Testis (tissue), 2 donors: ENCODE data around the gene MC1R.

Source experiments
- CTCF ChIP-seq, 3 experiments: fragments of 450-650 bp in 2 of 3; fragments of 200-600 bp in 1 of 3; sonication (generic) in 1 of 3; IDR thresholded peaks; one replicate each; pipeline ENCODE4 v1.5.1; 2016 to 2019; ENCODE audit warnings: antibody characterized with exemption in 3 of 3, mild to moderate bottlenecking in 2 of 3, moderate library complexity in 1 of 3
- POLR2A ChIP-seq: fragments of 450-650 bp; IDR thresholded peaks from one replicate; pipeline ENCODE4 v1.6.1; 2017; ENCODE audit warnings: antibody characterized with exemption, mild to moderate bottlenecking, moderate library complexity

GRCh38 chr16:89958068-89958467, 39.4 kb downstream of the MC1R start:
- TF ChIP-seq CTCF (IDR thresholded peaks at IDR 0.05) (no peak), POLR2A (no peak)
